NCI-H187 (cell line): ENCODE measurements around the gene MRO.
A peak's percentile ranks its signal among the peaks of the same experiment; 100 is the strongest.
"Not testable (repeated sequence)": the region's sequence is repeated elsewhere in the genome, so short reads cannot be mapped to it uniquely, and the experiment has no call there.

Experiments used
- DNase-seq, 2 experiments: peaks; one replicate each; lab custom pipeline; 2025; lab: John Stamatoyannopoulos, UW

MRO gene

DNA sequence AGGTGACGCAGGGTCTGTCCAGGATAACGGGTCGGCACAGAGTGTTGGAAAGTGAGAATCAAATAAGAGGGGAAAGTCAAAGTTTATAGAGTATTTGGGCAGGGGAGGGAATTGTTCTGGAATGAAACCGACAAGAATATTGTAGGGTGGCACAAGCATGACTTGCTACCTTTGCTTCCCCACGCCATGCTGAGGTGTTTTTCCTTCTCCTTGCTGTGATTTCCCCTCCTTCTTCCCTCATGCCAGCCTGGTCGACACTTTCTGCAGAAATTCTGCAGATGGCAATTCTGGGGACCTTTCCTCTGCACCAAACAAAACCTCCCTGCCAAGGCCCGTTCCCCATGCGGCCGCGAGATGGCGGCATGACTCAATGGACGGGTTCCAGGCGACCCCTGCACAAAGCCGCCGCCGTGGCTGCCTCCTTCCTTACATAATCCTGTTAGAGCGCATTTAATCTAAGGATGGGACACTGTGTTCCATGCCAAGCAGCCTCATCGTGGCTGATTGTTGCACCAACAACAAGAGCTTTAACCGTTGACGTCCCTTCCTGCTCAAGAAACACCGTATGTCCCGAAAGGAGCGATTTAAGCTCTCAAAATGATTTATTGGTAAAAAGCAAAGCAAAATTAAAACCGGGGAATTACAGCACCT is at the start of gene MRO:
Gene MRO (minus strand): TSS at position 289 of the 651 bp plus-strand sequence. CDS start 10,616 bp downstream, outside the sequence.
- peak; percentile 42 to 48 for DNase-seq

- peak in 1 of 2 experiments; percentile 2 for DNase-seq
Measured at GRCh38 chr18:50869150-50869549, 49.3 kb upstream of the MRO start.

- no peak for DNase-seq
Measured at GRCh38 chr18:50866765-50867164, 46.9 kb upstream of the MRO start.

DNA sequence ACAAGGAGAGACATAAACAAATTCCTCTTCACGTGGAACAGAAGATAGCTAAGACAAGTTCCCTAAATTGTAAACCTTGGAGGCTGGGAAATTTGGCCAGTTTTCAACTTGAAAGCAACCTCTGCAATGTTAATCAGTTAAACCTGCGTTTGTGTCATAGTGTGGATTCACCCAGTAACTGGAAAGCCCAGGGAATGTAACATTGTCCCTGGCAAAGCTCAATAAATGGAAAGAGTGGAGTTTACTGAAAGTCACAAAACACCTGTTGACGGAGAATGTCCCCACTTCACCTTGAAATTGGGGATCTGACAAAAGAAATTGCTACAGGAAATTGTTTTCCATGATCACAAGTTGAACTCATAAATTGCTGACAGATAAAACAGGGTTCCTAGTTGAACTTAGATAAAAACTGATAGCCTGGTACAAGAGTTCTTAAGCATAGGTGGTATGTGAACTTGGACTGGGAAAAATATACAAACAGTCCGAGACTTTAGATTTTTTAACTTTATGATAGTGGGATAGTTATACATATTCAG is 44.1 kb upstream of the MRO start:
- no peak for DNase-seq

GRCh38 chr18:50862401-50862800 is 42.6 kb upstream of the MRO start:
- no peak for DNase-seq

GRCh38 chr18:50861617-50862016 is 41.8 kb upstream of the MRO start:
- DNase-seq: no peak

- DNase-seq: no peak
Measured at GRCh38 chr18:50859793-50860555, 40.2 kb upstream of the MRO start.

DNA sequence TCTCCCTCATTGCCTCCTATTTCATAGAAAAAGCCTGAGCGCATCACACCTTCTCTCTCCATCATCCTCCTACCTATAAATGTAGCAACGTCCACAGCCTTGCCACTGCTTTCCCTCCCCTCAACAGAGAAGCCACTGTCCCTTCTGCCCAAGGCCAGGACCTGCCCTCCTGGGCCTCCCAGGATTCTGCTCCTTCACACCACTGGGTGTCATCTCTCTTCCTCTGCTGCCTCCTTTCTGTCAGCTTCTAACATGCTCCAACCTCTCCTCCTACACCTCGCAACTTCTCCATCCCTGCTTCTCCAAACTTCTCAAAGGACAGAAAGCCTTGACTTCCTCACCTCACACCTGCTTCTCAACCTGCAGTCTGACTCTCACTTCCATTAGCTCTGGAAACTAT is 37.9 kb upstream of the MRO start:
- no peak for DNase-seq

GRCh38 chr18:50857166-50857565 is 37.4 kb upstream of the MRO start:
- DNase-seq: not testable (repeated sequence)

- no peak for DNase-seq
Measured at GRCh38 chr18:50855976-50856757, 36.4 kb upstream of the MRO start.

- DNase-seq: no peak
Measured at GRCh38 chr18:50853863-50854271, 34.1 kb upstream of the MRO start.

- DNase-seq: no peak
Measured at GRCh38 chr18:50850307-50851065, 30.7 kb upstream of the MRO start.

GRCh38 chr18:50849419-50849821 is 29.6 kb upstream of the MRO start:
- no peak for DNase-seq

GRCh38 chr18:50848991-50849390 is 29.2 kb upstream of the MRO start:
- DNase-seq: no peak

DNA sequence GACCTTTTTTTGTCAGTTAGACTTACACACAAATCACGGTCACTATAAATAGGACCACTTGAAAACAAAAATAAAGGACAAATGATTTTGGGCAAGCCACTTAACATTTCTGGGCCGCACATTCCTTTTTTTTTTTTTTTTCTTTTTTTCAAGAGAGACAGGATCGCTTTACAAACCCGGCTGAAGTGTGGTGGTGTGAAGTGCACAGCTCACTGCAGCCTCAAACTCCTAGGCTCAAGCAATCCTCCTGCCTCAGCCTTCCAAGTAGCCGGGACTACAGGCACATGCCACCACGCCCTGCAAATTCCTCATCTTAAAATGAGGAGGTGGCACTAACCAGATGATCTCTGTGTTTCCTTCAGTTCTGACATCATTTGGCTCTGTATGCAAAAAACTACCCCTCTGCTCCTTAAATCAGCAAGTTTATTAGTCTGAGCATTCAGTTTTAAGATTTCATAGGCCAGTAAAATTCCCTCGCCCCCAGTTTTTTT is 28.3 kb upstream of the MRO start:
- no peak for DNase-seq

DNA sequence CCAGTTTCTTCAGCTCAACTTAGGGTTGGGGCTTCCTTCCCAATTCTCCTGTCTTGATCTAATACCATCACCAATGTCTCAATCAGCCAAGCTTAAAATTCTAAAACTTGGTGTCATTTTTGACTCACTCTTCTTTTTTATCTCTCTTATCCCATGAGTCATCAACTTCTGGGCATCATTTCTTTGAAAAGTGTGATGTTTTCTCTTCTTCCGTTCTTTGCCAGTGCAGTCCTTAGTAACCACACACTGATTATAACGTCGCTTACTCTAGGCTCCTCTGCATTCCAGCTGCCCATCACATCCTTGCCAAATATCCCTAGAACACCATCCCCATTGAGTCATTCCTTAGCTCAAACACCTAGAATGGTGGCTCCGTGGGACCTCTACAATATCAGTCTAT is 27.4 kb upstream of the MRO start:
- DNase-seq: no peak

GRCh38 chr18:50844960-50845359 is 25.1 kb upstream of the MRO start:
- DNase-seq: no peak

DNA sequence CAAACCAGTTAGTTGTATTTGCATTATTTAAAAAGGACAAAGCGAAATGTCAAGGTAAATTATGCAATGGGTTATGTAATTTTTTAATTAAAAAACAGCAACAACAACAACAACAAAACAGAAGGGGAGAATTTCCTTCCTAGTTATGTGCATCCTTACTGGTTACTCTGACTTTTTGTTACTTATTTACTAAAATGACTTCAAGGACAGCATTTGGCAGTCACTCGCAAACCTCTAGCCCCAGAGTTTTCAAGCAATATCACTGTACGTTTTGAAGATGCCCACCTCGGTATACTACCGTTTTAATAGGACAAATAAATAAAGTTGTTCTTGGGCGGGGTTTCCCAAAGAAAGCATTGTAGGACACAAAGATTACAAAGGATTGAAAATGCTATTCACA is 24.7 kb upstream of the MRO start:
- DNase-seq: no peak

DNA sequence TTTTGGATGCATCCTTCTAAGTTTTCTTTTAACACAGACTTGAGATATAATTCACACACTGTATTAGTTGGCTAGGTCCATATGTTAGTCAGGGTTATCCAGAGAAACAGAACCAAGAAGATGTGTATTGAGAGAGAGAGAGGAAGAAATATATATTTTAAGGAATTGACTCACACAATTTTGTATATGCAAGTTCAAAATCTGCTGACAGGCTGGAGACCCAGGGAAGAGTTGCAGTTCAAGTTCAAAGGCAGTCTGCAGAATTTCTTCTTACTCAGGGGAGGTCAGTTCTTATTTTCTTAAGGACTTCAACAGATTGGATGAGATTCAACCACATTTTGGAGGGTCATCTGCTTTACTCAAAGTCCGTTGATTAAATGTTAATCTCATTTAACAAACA is 23.0 kb upstream of the MRO start:
- DNase-seq: no peak

DNA sequence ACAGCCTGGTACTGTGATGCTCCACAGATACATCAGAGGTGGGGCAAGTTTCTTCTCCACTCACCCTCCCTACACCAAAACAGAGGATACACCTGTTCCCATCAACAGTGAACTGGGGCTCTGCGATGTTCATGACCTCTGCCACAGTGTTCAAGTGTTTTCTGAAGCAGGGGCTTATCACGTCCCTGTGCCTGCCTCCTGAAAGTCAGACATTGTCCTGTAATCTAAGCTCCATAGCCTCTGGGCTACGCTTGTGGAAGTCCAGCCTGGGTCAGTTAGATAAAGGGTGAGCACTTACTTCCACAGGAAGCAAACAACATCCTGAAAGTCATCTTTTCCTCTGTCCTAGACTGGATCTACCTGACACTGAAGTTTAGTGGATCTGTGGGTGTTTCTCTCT is 20.2 kb upstream of the MRO start:
- DNase-seq: no peak

DNA sequence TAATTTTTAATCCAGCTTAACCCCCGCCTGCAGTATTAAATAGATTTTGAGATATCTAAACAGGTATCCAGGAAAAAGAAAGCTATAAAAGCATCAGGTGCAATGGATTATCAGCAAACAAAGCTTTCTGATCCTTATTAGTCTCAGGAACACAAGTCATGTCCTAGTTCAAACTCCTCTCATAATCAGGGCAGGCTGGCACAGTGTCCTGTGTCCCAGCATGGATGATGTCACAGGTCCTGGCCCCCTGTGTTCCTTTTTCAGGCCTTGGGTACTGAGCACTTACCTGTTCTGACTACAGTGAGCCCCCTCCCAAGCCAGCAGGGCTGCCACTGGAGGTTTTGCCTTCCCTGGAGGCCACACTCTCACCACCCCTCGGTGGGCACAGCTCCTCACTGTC is 19.5 kb upstream of the MRO start:
- no peak for DNase-seq

- DNase-seq: no peak
Measured at GRCh38 chr18:50836521-50836957, 16.7 kb upstream of the MRO start.
